K562 (cell line): ENCODE measurements around the gene GAMT. TPM values are rescaled to one million over a fixed set of nuclear protein-coding genes. Genes with fewer than 3 reads are reported as not detected.

Experiments
- CREM ChIP-seq: IDR thresholded peaks from 2 replicates; pipeline ENCODE4 v1.6.1; 2014; ENCODE audit warnings: antibody characterized with exemption, low read depth
- HCFC1 ChIP-seq: IDR thresholded peaks from 2 replicates; pipeline ENCODE4 v1.6.1; 2012; ENCODE audit warnings: low read depth, low read length, improper control_type of control experiment
- KAT7 ChIP-seq: sonication (generic); formaldehyde crosslinking; IDR thresholded peaks from 2 replicates; pipeline ENCODE4 v1.8.0; 2022; ENCODE audit warnings: missing genetic modification reagents, mild to moderate bottlenecking, borderline replicate concordance
- KDM1A ChIP-seq, 2 experiments: fragments of 450-650 bp; IDR thresholded peaks; 2 replicates each; pipeline ENCODE4 v1.6.1; 2016; ENCODE audit warnings: mild to moderate bottlenecking in 2 of 2
- MAZ ChIP-seq, 2 experiments: fragments of 450-650 bp in 1 of 2; sonication (generic) in 1 of 2; formaldehyde crosslinking; IDR thresholded peaks in 1 of 2; conservative IDR thresholded peaks in 1 of 2; 2 replicates each; pipeline versions ENCODE4 v1.4.0 to v1.5.0; 2020; ENCODE audit warnings: mild to moderate bottlenecking in 1 of 2, missing genetic modification reagents in 1 of 2
- MYC ChIP-seq, 2 experiments: fragments of 250-450 bp in 1 of 2; sonication (Bioruptor Pico) in 1 of 2; IDR thresholded peaks; 2 replicates each; pipeline versions ENCODE4 v1.5.1 to v1.6.1; 2012 to 2021; ENCODE audit warnings: low read depth in 2 of 2, borderline replicate concordance in 1 of 2, improper control_type of control experiment in 1 of 2, low read length in 1 of 2, mild to moderate bottlenecking in 1 of 2, moderate library complexity in 1 of 2
- NR3C1 ChIP-seq: sonication (generic); formaldehyde crosslinking; IDR thresholded peaks from 2 replicates; pipeline ENCODE4 v1.8.1; 2022; ENCODE audit warnings: missing genetic modification reagents
- PCBP1 ChIP-seq: fragments of 200-400 bp; formaldehyde crosslinking; IDR thresholded peaks from 2 replicates; pipeline ENCODE4 v1.6.1; 2018; ENCODE audit warnings: mild to moderate bottlenecking, low read depth, low read length; ENCODE audit not compliant: poor library complexity, severe bottlenecking
- RBFOX2 ChIP-seq: fragments of 200-400 bp; formaldehyde crosslinking; IDR thresholded peaks from 2 replicates; pipeline ENCODE4 v1.6.1; 2017; ENCODE audit warnings: low read depth, mild to moderate bottlenecking, low read length, moderate library complexity
- ZNF830 ChIP-seq: fragments of 250-450 bp; sonication (Bioruptor Pico); IDR thresholded peaks from 2 replicates; pipeline ENCODE4 v1.5.0; 2021; ENCODE audit warnings: mild to moderate bottlenecking
- polyA plus RNA-seq, 8 experiments: library from polyadenylated mRNA; depleted of rRNA in 4 of 8; stranded (reverse) in 5 of 8; unstranded in 3 of 8; fragments of >200 nt; fragmentation: Nextera tagmentation in 2 of 8; fragmentation: Illumina TruSeq in 1 of 8; extraction: Ambion mirVana in 2 of 8; extraction: Trizol in 1 of 8; gene quantifications; 2 replicates each; pipeline versions ENCODE4 v1.2.1 to v1.2.3, GENCODE V29; 2011 to 2014; ENCODE audit warnings: inconsistent platforms in 1 of 8, missing spikeins in 1 of 8
- total RNA-seq, 7 experiments: library from RNA; depleted of rRNA in 6 of 7; stranded (reverse); fragments of >200 nt in 6 of 7; fragmentation: Illumina TruSeq in 2 of 7; extraction: Trizol in 2 of 7; gene quantifications; 2 replicates each; pipeline versions ENCODE4 v1.2.1 to v1.2.3, GENCODE V29; 2011 to 2021; ENCODE audit warnings: low replicate concordance in 1 of 7
- TF ChIP-seq, protein P1 (sequence below): conservative IDR thresholded peaks from 2 replicates; pipeline ENCODE4 v1.6.1; 2011; ENCODE audit warnings: low read depth, mild to moderate bottlenecking, low read length; ENCODE audit not compliant: control insufficient read depth
- TF ChIP-seq, protein P2 (sequence below): fragments of 450-650 bp; IDR thresholded peaks from 2 replicates; pipeline ENCODE4 v1.6.1; 2016; ENCODE audit warnings: low read depth, mild to moderate bottlenecking, moderate library complexity
- TF ChIP-seq, protein P3 (sequence below), 2 experiments: IDR thresholded peaks; 2 replicates each; pipeline ENCODE4 v1.6.1; 2011; ENCODE audit warnings: borderline replicate concordance in 1 of 2, control low read depth in 1 of 2, low read depth in 1 of 2, low read length in 1 of 2, mild to moderate bottlenecking in 1 of 2, mixed read lengths in 1 of 2, moderate library complexity in 1 of 2; ENCODE audit not compliant: insufficient read depth in 1 of 2, insufficient read length in 1 of 2, poor library complexity in 1 of 2, severe bottlenecking in 1 of 2; ENCODE audit errors: extremely low read depth in 1 of 2
- TF ChIP-seq, protein P4 (sequence below), 2 experiments: fragments of 450-650 bp; conservative IDR thresholded peaks; 2 replicates each; pipeline ENCODE4 v1.6.1; 2017; ENCODE audit warnings: mild to moderate bottlenecking in 2 of 2, moderate library complexity in 2 of 2
- TF ChIP-seq, protein P5 (sequence below), 2 experiments: IDR thresholded peaks; 2 replicates each; pipeline ENCODE4 v1.6.1; 2012; ENCODE audit warnings: improper control_type of control experiment in 2 of 2, low read depth in 2 of 2, low read length in 2 of 2, borderline replicate concordance in 1 of 2
- TF ChIP-seq, protein P6 (sequence below): sonication (generic); formaldehyde crosslinking; IDR thresholded peaks from 2 replicates; pipeline ENCODE4 v1.9.0; 2022; ENCODE audit warnings: mild to moderate bottlenecking, missing genetic modification reagents

Gene GAMT
- total and polyA plus RNA-seq, 9 of the 15 experiments (the other 6 are each of a cell fraction or from before 2014, with no cell fraction given) = 1.3 to 35.3 (median 27.2) TPM

DNA sequence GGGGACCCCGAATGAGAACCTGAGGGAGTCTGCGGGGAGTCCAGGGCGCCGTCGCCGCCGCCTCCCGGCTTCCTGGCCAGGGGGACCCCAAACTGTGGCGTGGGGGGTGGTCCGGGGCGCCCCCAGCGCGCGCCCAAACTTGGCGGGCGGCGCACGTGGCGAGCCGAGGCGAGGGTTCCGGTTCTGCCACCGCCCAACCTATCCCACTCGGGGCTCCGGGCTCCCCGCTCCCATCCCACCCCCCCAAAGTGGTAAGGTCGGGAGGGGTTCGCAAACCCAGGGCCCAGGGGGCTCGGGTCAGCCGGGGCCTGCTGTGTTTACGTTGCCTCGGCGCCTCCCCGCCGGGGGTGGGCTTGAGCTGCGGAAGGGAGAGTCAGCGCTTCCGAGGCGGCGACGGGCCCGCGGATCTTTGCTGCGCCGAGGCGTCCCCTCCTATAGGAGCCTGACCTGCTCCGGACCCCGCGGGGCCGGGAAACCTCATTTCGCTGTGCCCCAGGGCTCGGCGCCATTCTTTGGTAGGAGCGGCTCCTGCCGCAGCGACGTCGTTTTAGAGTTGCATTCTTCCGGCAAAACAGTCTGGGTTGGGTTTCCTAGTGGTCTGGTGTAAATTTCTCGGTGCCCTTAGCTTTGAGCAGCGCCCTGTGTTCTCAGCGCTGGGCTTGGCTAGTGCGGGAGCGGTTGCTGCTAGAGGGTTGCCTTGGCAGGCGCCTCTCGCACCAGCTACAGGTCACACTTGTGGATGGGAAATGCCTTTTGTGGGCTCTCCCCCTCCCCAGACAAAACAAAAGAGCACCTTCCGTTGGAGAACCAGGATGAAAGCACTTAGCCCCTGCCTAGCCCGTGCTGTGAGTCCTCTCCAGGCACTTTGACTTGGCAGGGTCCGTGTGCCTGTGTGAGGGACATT, 7.2 kb upstream of the GAMT start (continued):
- TF ChIP-seq NR3C1 (CRISPR knock-in tag) (no peak), KDM1A (IDR thresholded peaks at IDR 0.05) (no peak), CREM (peak; percentile 3; the same call in 1 of the 2 replicates), MYC (IDR thresholded peaks at IDR 0.05; ENCODE audit: low read depth, low read length) (peak; percentile 81), MYC (CRISPR knock-in tag; IDR thresholded peaks at IDR 0.05; ENCODE audit: borderline replicate concordance, low read depth) (0 out of 2 replicates have a peak, but pooled peaks have one; percentile 27), PCBP1 (peak; percentile 80), MAZ (CRISPR knock-in tag; conservative IDR thresholded peaks at IDR 0.05 in 1 of 2, IDR thresholded peaks at IDR 0.05 in 1 of 2) (peak in 1 of 2 experiments; percentile 17; a peak in 1 of 4 replicates), HCFC1 (0 out of 2 replicates have a peak, but pooled peaks have one; percentile 3), ZNF830 (0 out of 2 replicates have a peak, but pooled peaks have one; percentile 37), KAT7 (CRISPR knock-in tag) (peak; percentile 58; the same call in 1 of the 2 replicates), RBFOX2 (peak; percentile 79)
- TF ChIP-seq, protein P1, sequence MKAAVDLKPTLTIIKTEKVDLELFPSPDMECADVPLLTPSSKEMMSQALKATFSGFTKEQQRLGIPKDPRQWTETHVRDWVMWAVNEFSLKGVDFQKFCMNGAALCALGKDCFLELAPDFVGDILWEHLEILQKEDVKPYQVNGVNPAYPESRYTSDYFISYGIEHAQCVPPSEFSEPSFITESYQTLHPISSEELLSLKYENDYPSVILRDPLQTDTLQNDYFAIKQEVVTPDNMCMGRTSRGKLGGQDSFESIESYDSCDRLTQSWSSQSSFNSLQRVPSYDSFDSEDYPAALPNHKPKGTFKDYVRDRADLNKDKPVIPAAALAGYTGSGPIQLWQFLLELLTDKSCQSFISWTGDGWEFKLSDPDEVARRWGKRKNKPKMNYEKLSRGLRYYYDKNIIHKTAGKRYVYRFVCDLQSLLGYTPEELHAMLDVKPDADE = 0 out of 2 replicates have a peak, but pooled peaks have one; percentile 34
- TF ChIP-seq, protein P2, sequence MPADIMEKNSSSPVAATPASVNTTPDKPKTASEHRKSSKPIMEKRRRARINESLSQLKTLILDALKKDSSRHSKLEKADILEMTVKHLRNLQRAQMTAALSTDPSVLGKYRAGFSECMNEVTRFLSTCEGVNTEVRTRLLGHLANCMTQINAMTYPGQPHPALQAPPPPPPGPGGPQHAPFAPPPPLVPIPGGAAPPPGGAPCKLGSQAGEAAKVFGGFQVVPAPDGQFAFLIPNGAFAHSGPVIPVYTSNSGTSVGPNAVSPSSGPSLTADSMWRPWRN = no peak
- TF ChIP-seq, protein P3, sequence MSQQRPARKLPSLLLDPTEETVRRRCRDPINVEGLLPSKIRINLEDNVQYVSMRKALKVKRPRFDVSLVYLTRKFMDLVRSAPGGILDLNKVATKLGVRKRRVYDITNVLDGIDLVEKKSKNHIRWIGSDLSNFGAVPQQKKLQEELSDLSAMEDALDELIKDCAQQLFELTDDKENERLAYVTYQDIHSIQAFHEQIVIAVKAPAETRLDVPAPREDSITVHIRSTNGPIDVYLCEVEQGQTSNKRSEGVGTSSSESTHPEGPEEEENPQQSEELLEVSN (IDR thresholded peaks at IDR 0.05; ENCODE audit: borderline replicate concordance in 1 of 2, extremely low read depth in 1 of 2, insufficient read depth in 1 of 2, insufficient read length in 1 of 2, low read depth in 1 of 2, low read length in 1 of 2, poor library complexity in 1 of 2, severe bottlenecking in 1 of 2) = peak; percentile 73 to 84
- TF ChIP-seq, protein P4, sequence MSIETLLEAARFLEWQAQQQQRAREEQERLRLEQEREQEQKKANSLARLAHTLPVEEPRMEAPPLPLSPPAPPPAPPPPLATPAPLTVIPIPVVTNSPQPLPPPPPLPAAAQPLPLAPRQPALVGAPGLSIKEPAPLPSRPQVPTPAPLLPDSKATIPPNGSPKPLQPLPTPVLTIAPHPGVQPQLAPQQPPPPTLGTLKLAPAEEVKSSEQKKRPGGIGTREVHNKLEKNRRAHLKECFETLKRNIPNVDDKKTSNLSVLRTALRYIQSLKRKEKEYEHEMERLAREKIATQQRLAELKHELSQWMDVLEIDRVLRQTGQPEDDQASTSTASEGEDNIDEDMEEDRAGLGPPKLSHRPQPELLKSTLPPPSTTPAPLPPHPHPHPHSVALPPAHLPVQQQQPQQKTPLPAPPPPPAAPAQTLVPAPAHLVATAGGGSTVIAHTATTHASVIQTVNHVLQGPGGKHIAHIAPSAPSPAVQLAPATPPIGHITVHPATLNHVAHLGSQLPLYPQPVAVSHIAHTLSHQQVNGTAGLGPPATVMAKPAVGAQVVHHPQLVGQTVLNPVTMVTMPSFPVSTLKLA (conservative IDR thresholded peaks at IDR 0.05) = peak; percentile 86 to 89
- TF ChIP-seq, protein P5, sequence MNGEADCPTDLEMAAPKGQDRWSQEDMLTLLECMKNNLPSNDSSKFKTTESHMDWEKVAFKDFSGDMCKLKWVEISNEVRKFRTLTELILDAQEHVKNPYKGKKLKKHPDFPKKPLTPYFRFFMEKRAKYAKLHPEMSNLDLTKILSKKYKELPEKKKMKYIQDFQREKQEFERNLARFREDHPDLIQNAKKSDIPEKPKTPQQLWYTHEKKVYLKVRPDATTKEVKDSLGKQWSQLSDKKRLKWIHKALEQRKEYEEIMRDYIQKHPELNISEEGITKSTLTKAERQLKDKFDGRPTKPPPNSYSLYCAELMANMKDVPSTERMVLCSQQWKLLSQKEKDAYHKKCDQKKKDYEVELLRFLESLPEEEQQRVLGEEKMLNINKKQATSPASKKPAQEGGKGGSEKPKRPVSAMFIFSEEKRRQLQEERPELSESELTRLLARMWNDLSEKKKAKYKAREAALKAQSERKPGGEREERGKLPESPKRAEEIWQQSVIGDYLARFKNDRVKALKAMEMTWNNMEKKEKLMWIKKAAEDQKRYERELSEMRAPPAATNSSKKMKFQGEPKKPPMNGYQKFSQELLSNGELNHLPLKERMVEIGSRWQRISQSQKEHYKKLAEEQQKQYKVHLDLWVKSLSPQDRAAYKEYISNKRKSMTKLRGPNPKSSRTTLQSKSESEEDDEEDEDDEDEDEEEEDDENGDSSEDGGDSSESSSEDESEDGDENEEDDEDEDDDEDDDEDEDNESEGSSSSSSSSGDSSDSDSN (IDR thresholded peaks at IDR 0.05; ENCODE audit: borderline replicate concordance in 1 of 2, low read depth in 2 of 2, low read length in 2 of 2) = 0 out of 4 replicates have a peak, but pooled peaks have one; percentile 55 to 56
- TF ChIP-seq, protein P6, sequence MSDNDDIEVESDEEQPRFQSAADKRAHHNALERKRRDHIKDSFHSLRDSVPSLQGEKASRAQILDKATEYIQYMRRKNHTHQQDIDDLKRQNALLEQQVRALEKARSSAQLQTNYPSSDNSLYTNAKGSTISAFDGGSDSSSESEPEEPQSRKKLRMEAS (CRISPR knock-in tag) = peak; percentile 87
